Activated CD8-positive, alpha-beta memory T cell treated with anti-CD3 and anti-CD28 coated beads for 1 hour (primary cell): ENCODE results near the gene PCDHGA3.
"Not testable (repeated sequence)": the region's sequence is repeated elsewhere in the genome, so short reads cannot be mapped to it uniquely, and the experiment has no call there.

Experiments used
- DNase-seq, 2 donors: peaks; one replicate each; pipeline ENCODE4 v3.0.0-alpha.2; 2020; ENCODE audit warnings: low read depth in 1 of 2; ENCODE audit errors: extremely low read depth in 1 of 2

PCDHGA3 gene

GRCh38 chr5:141346017-141346416 is 2.4 kb downstream of the PCDHGA3 start:
- DNase-seq, result not testable (repeated sequence)

GRCh38 chr5:141349917-141350619 is 6.4 kb downstream of the PCDHGA3 start, which contains the start of gene PCDHGB1:
Gene PCDHGB1 (plus strand): TSS chr5:141350099. CDS start chr5:141350261, 162 bp downstream.
- DNase-seq, result no peak

GRCh38 chr5:141351591-141351990 is 8.0 kb downstream of the PCDHGA3 start:
- no peak for DNase-seq

- no peak for DNase-seq
Measured at GRCh38 chr5:141354900-141355469, 11.4 kb downstream of the PCDHGA3 start, which contains the start of gene PCDHGA4. Gene PCDHGA4 (plus strand): TSS chr5:141355021. CDS start chr5:141355108, 87 bp downstream.

DNA sequence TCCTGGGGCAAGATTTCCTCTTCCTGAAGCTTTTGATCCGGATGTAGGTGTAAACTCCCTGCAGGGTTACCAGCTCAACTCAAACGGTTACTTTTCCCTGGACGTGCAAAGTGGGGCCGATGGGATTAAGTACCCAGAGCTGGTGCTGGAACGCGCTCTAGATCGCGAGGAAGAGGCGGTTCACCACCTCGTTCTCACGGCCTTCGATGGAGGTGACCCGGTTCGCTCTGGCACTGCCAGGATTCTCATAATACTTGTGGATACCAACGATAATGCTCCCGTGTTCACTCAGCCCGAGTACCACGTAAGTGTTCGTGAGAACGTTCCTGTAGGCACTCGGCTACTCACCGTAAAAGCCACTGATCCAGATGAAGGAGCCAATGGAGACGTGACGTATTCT is 12.0 kb downstream of the PCDHGA3 start:
- no peak for DNase-seq

DNA sequence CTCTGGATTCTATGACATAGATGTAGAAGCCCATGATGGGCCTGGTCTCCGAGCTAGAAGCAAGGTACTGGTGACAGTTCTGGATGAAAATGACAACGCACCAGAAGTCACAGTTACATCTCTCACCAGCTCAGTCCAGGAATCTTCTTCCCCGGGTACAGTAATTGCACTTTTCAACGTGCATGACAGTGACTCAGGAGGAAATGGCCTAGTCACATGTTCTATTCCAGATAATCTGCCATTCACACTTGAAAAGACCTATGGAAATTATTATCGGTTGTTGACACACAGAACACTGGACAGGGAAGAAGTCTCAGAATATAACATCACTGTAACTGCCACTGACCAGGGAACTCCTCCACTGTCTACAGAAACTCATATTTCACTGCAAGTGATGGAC is 12.5 kb downstream of the PCDHGA3 start:
- DNase-seq, result no peak

GRCh38 chr5:141356950-141357349 is 13.3 kb downstream of the PCDHGA3 start:
- DNase-seq, result no peak

DNA sequence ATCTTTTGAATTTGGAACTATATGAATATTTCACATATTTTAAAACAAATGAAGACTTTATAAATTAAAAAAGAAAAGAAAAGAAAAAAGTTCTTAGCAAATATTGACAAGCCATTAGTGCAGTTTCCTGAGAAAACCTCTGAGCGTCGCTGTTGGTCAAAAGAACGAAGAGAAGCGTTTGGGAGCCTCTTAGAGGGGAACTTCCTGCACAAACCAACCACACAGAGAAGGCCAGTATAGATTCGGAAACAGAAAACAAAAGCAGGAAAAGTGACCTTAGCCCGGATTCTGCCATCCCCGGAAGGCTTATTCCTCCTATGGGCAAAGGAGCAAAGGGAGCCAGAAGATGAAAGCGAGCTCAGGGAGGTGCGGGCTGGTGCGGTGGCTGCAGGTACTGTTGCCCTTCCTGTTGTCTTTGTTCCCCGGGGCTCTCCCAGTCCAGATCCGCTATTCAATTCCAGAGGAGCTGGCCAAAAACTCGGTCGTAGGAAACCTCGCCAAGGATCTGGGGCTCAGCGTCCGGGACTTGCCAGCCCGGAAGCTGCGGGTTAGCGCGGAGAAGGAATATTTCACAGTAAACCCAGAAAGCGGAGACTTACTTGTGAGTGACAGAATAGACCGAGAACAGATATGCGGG is 16.3 kb downstream of the PCDHGA3 start, which contains the start of gene PCDHGB2:
TSS of gene PCDHGB2 (plus strand) at position 205 of the 637 bp plus-strand sequence. CDS start at position 347, 142 bp downstream.
- DNase-seq, result no peak

DNA sequence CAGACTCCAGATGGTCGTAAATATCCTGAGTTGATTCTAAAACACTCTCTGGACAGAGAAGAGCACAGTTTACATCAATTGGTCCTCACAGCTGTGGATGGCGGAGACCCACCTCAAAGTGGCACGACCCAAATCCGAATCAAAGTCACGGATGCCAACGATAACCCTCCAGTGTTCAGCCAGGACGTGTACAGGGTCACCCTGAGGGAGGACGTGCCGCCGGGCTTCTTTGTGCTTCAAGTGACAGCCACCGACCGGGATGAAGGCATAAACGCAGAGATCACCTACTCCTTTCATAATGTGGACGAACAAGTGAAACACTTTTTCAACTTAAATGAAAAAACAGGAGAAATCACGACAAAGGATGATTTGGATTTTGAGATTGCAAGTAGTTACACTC is 17.1 kb downstream of the PCDHGA3 start:
- DNase-seq, result no peak

- DNase-seq, result no peak
Measured at GRCh38 chr5:141362719-141363118, 19.1 kb downstream of the PCDHGA3 start.

DNA sequence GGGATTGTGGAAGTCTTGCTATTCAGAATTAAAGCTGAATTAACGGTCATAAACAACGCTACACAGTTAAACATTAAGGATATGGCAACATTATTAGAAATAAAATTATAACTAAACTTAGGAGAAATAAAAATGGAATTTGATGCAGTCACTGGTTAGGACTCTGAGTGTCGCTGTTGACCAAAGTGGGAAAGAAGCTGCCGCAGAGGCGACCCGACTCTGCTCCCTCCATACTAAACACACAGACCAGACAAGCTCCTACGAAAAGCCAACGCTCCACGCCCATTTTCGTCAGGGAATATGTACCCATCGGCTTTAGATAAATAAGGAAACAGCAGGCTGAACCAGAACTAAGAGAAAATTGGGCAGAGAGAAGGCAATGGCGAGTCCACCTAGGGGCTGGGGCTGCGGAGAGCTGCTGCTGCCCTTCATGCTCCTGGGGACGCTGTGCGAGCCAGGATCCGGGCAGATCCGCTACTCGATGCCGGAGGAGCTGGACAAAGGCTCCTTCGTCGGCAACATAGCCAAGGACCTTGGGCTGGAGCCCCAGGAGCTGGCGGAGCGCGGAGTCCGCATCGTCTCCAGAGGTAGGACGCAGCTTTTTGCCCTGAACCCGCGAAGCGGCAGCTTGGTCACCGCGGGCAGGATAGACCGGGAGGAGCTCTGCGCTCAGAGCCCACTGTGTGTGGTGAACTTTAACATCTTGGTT is 20.5 kb downstream of the PCDHGA3 start, which contains the start of gene PCDHGA5:
TSS of gene PCDHGA5 (plus strand) at position 211 of the 709 bp plus-strand sequence. CDS start at position 380, 169 bp downstream.
- no peak for DNase-seq

GRCh38 chr5:141366016-141366896 is 22.6 kb downstream of the PCDHGA3 start:
- DNase-seq, result no peak

DNA sequence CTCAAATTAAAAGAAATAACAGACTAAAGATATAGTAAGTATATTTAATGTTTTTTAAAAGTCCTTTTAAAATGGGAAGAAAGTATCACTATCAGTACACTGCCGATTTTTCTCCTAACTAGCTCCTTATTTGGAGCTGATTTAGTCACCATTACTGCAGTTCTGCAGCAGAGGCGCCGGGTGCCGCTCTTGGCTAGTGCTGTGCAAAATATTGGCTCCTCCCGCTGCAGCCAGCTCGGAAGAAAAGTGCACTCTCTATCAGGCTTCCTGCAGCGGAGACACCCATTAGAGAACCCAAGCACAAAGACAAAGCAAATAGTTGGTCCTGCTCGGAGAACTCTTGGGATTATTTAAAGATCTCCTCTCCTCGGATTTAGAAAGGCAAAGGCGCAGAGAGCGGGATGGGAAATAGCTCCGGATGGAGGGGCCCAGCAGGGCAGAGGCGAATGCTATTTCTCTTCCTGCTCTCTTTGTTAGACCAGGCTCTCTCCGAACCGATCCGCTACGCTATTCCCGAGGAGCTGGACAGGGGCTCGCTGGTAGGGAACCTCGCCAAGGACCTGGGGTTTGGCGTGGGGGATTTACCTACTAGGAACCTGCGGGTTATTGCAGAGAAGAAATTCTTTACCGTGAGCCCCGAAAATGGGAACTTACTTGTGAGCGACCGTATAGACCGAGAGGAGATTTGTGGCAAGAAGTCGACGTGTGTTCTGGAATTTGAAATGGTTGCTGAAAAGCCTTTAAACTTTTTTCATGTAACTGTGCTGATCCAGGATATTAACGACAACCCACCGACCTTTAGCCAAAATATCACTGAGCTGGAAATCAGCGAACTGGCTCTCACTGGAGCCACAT is 26.6 kb downstream of the PCDHGA3 start, which contains the start of gene PCDHGB3:
TSS of gene PCDHGB3 (plus strand) at position 249 of the 855 bp plus-strand sequence. CDS start at position 402, 153 bp downstream.
- no peak for DNase-seq

DNA sequence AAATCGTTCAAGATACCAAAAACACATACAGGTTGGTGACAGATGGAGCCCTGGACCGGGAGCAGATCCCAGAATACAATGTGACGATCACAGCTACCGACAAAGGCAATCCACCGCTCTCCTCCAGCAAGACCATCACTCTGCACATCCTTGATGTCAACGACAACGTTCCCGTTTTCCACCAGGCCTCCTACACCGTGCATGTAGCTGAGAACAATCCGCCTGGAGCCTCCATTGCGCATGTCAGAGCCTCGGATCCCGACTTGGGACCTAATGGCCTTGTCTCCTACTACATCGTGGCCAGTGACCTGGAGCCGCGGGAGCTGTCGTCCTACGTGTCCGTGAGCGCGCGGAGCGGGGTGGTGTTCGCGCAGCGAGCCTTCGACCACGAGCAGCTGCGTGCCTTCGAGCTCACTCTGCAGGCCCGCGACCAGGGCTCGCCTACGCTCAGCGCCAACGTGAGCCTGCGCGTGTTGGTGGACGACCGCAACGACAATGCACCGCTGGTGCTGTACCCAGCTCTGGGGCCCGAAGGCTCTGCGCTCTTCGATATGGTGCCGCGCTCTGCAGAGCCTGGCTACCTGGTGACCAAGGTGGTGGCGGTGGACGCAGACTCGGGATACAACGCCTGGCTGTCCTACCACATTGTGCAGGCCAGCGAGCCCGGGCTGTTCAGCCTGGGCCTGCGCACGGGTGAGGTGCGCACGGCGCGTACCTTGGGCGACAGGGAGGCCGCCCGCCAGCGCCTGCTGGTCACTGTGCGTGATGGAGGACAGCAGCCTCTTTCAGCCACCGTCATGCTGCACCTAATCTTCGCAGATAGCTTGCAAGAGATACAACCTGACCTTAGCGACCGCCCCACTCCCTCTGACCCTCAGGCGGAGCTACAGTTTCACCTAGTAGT is 28.2 kb downstream of the PCDHGA3 start:
- no peak for DNase-seq

DNA sequence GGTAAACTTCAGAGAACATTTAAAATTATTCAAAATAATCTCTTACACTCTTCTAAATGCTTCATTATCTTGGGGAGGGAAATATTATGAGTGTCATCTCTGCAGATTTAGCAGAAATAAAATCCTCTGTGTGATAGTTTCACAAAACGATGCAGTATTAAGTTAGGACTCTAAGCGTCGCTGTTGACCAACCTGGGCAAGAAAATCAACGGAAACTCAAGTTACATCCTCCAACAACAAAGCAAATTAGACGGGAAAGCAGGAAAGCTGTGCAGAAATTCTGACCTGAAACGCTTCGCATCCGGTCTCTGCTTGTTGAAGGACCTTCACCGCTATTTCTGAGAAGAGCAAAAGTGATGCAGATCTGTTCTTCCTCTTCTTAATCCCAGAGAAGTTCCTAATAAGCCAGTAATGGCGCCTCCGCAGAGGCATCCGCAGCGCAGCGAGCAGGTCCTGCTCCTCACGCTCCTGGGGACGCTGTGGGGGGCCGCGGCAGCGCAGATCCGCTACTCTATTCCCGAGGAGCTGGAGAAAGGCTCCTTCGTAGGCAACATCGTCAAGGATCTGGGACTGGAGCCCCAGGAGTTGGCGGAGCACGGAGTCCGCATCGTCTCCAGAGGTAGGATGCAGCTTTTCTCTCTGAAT is 30.2 kb downstream of the PCDHGA3 start, which contains the start of gene PCDHGA6:
TSS of gene PCDHGA6 (plus strand) at position 219 of the 645 bp plus-strand sequence. CDS start at position 412, 193 bp downstream.
- no peak for DNase-seq

DNA sequence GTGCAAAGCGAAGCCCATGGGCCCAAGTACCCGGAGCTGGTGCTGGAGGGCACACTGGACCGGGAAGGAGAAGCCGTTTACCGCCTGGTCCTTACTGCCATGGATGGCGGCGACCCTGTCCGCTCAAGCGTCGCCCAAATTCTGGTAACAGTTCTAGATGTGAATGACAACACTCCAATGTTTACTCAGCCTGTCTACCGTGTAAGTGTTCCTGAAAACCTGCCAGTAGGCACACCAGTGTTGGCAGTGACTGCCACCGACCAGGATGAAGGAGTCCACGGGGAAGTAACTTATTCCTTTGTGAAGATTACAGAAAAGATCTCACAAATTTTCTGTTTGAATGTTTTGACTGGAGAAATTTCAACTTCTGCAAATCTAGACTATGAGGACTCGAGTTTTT is 31.0 kb downstream of the PCDHGA3 start:
- no peak for DNase-seq

- DNase-seq, result not testable (repeated sequence)
Measured at GRCh38 chr5:141375444-141376155, 32.0 kb downstream of the PCDHGA3 start.
